SU-DHL-6 (cell line): Measurements from ENCODE around the gene NEBL.

Experiments used
- H2AFZ ChIP-seq: fragments of 200-600 bp; sonication (generic); 2 replicates; pipeline ENCODE4 v1.6.1; 2014; ENCODE audit warnings: low read depth, mild to moderate bottlenecking, moderate library complexity, mixed read lengths, antibody characterized with exemption, low read length; ENCODE audit not compliant: severe bottlenecking
- H3F3A ChIP-seq: fragments of 200-600 bp; shearing (Covaris generic); 2 replicates; pipeline ENCODE4 v1.6.0; 2016; ENCODE audit warnings: antibody characterized with exemption, mild to moderate bottlenecking; ENCODE audit not compliant: insufficient read depth
- H3K27ac ChIP-seq: fragments of 200-600 bp; sonication (generic); 2 replicates; pipeline ENCODE4 v1.5.1; 2016; ENCODE audit warnings: low read depth, mild to moderate bottlenecking, low read length, moderate library complexity, mixed read lengths
- H3K27me3 ChIP-seq: fragments of 200-600 bp; sonication (generic), shearing (Covaris generic); 2 replicates; pipeline ENCODE4 v1.6.0; 2014; ENCODE audit warnings: mild to moderate bottlenecking, low read length
- H3K36me3 ChIP-seq: fragments of 200-600 bp; sonication (generic); 2 replicates; pipeline ENCODE4 v1.6.1; 2014; ENCODE audit warnings: mild to moderate bottlenecking, low read length, mixed read lengths
- H3K4me2 ChIP-seq: fragments of 300-600, 200-600 bp; shearing (Covaris generic), sonication (generic); 2 replicates; pipeline ENCODE4 v1.6.0; 2014; ENCODE audit warnings: low read length, low read depth, mild to moderate bottlenecking; ENCODE audit not compliant: poor library complexity, severe bottlenecking
- H3K4me3 ChIP-seq: fragments of 200-600 bp; sonication (generic); 2 replicates; pipeline ENCODE4 v1.5.1; 2014; ENCODE audit warnings: antibody characterized with exemption, low read length, mild to moderate bottlenecking, mixed read lengths; ENCODE audit not compliant: insufficient read depth, poor library complexity, severe bottlenecking
- H3K79me2 ChIP-seq: fragments of 200-600 bp; sonication (generic); 2 replicates; pipeline ENCODE4 v1.6.1; 2014; ENCODE audit warnings: mild to moderate bottlenecking, low read length, moderate library complexity; ENCODE audit not compliant: insufficient read depth
- H3K9ac ChIP-seq: fragments of 200-600 bp; sonication (generic); 2 replicates; pipeline ENCODE4 v1.7.0; 2014; ENCODE audit warnings: mild to moderate bottlenecking, low read length
- H3K9me2 ChIP-seq: fragments of 200-600 bp; sonication (generic); replicated peaks from 2 replicates; pipeline ENCODE4 v1.6.1; 2014; ENCODE audit warnings: low read length; ENCODE audit not compliant: insufficient read depth
- H3K9me3 ChIP-seq: fragments of 200-600 bp; sonication (generic); 2 replicates; pipeline ENCODE4 v1.6.1; 2014; ENCODE audit warnings: low read length, mixed read lengths; ENCODE audit not compliant: insufficient read depth
- H4K20me1 ChIP-seq: fragments of 200-600 bp; sonication (generic); 2 replicates; pipeline ENCODE4 v1.6.1; 2014; ENCODE audit warnings: low read depth, mild to moderate bottlenecking, antibody characterized with exemption, low read length, moderate library complexity, mixed read lengths
- EZH2phosphoT487 ChIP-seq: fragments of 200-600 bp; sonication (generic), shearing (Covaris generic); conservative IDR thresholded peaks from 2 replicates; pipeline ENCODE4 v1.6.1; 2018; ENCODE audit warnings: mild to moderate bottlenecking, antibody characterized with exemption, low read length, moderate library complexity, mixed read lengths
- TF ChIP-seq, protein P1 (sequence below): fragments of 200-600 bp; sonication (generic); IDR thresholded peaks from one replicate; pipeline ENCODE4 v1.5.1; 2017; ENCODE audit warnings: antibody characterized with exemption, mild to moderate bottlenecking, low read length, moderate library complexity; ENCODE audit not compliant: insufficient read depth, poor library complexity, severe bottlenecking

NEBL gene

DNA sequence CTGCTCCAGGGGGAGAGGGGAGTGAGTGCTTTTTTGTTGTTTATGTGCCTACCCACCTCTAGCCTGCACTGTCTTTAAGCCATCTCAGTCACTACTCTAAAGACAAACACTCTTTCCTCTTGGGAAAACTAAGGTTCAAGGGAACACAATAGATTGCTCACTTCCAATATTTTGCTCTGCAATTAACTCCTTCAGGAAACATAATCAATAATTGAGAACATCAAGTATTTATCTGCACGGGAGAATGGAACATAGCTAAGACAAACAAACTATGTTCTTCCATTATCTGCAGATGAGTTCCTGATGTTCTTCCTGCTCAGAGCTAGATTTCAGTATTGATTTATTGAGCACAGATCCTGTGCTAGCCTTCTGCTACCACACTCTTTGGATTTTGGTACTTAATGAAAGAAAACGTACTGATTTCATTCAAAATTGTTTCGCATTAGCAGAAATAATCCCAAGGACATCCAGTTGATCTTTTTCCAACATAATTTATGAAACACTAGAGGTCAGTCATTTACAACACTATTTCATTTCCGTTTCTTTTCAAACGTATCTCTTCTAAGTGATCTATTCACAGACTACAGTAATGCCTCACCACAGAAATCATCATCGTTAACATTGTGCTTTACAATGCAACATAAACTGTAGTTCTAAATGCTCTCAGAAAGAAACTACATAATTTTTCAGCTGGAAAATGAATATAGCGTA is 8.3 kb downstream of the NEBL start:
- Histone ChIP-seq H3K27ac (no peak overlapping the region), H3K4me3 (no peak overlapping the region)

DNA sequence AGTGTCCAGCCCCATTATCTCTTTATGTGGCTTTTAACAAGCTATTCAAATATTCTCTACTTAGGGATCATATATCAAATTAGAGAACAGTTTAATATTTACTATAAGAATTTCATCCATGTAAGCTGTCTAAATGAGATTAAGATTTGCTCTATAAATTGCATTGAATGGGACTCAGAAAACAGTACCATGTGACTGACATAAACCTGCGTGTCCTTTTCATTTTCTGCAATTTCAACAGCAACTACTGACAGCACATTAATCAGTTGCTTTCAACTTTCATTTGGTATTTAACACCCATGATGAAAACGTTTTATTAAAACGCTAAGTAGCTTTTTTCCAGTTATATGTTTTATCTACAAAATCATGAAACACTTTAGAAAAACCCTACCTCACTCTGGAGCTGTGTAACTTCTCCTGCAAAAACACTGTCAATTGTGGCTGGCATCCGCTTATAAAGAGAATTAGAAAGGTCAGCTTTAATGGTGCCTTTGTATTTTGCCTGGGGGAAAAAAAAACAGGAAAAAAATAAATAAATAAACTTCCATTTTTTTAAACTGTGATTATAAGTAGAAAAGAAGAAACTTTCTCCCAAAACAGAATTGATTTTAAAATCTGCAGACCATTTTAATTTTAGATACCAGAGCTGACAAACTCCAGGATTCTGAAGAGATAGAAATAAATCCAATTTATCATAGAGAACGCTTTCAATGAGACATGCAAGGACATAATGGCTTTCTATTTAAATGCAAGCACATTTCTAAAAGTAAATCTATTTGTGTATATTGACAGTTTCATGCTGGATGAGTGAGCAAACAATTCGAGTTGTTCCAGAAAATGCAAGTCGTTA is 9.2 kb downstream of the NEBL start:
- Histone ChIP-seq H3K27me3 (no peaks in the 10 kb centered on the region), H3K9me3 (no peaks in the 10 kb centered on the region)
- TF ChIP-seq, protein P1, sequence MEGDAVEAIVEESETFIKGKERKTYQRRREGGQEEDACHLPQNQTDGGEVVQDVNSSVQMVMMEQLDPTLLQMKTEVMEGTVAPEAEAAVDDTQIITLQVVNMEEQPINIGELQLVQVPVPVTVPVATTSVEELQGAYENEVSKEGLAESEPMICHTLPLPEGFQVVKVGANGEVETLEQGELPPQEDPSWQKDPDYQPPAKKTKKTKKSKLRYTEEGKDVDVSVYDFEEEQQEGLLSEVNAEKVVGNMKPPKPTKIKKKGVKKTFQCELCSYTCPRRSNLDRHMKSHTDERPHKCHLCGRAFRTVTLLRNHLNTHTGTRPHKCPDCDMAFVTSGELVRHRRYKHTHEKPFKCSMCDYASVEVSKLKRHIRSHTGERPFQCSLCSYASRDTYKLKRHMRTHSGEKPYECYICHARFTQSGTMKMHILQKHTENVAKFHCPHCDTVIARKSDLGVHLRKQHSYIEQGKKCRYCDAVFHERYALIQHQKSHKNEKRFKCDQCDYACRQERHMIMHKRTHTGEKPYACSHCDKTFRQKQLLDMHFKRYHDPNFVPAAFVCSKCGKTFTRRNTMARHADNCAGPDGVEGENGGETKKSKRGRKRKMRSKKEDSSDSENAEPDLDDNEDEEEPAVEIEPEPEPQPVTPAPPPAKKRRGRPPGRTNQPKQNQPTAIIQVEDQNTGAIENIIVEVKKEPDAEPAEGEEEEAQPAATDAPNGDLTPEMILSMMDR = no peak
- TF ChIP-seq EZH2phosphoT487 = no peak

More for the DNA sequence above, 8.3 kb downstream of the NEBL start:
- Histone ChIP-seq H3K9ac (no peak overlapping the region), H3K9me3 (no peaks in the 10 kb centered on the region), H3K79me2 (no peaks in the 10 kb centered on the region), H3K4me2 (no peak overlapping the region), H3F3A (no peaks in the 10 kb centered on the region), H3K9me2 (no peaks in the 10 kb centered on the region), H3K27me3 (no peaks in the 10 kb centered on the region), H2AFZ (no peak overlapping the region), H3K36me3 (no peaks in the 10 kb centered on the region), H4K20me1 (no peaks in the 10 kb centered on the region)
- TF ChIP-seq, protein P1 = no peak
- no peak for TF ChIP-seq EZH2phosphoT487

DNA sequence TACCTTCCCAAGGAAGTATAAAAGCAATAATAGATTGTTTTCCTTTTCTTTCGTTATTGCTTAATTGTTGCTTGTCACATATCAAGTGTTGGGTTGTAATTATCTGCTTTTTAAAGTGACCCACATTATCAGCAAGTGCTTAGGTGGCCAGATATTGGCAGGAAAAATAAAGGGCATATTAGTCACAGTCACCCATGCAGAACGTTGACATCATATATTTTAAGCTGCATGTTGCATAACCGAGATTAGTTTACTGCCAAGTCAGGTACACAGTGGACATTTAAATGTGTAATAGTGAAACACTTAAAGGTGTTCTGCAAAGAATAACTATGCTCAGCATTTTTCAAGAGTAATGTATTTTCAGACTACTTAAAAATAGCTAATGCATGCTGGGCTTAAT is 11.4 kb downstream of the NEBL start:
- no peaks in the 10 kb centered on the region for H3F3A ChIP-seq
- no peaks in the 10 kb centered on the region for H3K9me3 ChIP-seq
- H3K4me3 ChIP-seq = no peak overlapping the region
- no peaks in the 10 kb centered on the region for H4K20me1 ChIP-seq
- no peak overlapping the region for H3K4me2 ChIP-seq
- H3K27ac ChIP-seq = no peak overlapping the region
- no peaks in the 10 kb centered on the region for H3K9me2 ChIP-seq
- no peak for TF ChIP-seq EZH2phosphoT487
- TF ChIP-seq, protein P1 = no peak
- no peaks in the 10 kb centered on the region for H3K36me3 ChIP-seq
- H3K79me2 ChIP-seq = no peaks in the 10 kb centered on the region
- no peak overlapping the region for H2AFZ ChIP-seq
- H3K27me3 ChIP-seq = no peaks in the 10 kb centered on the region
- no peak overlapping the region for H3K9ac ChIP-seq

More for the DNA sequence above, 9.2 kb downstream of the NEBL start:
- Histone ChIP-seq H3K9me2 (no peaks in the 10 kb centered on the region), H3K4me3 (no peak overlapping the region), H3K4me2 (no peak overlapping the region), H2AFZ (no peak overlapping the region), H3F3A (no peaks in the 10 kb centered on the region), H3K36me3 (no peaks in the 10 kb centered on the region), H4K20me1 (no peaks in the 10 kb centered on the region), H3K79me2 (no peaks in the 10 kb centered on the region), H3K27ac (no peak overlapping the region), H3K9ac (no peak overlapping the region)
